AG08395 (cell line): ENCODE data around the gene THBS3.
"Not testable (repeated sequence)": the region's sequence is repeated elsewhere in the genome, so short reads cannot be mapped to it uniquely, and the experiment has no call there.

Source experiments
- DNase-seq: peaks from one replicate; pipeline ENCODE4 v3.0.0; 2012; ENCODE audit warnings: mixed read lengths, low spot score

Gene THBS3

GRCh38 chr1:155173478-155174323 is 34.0 kb downstream of the THBS3 start, which contains the start of gene TRIM46:
Gene TRIM46, plus strand, starts transcription at chr1:155173849. Its CDS starts 118 bp downstream, at chr1:155173967.
- peak; percentile 71 for DNase-seq

GRCh38 chr1:155172732-155173477 is 34.8 kb downstream of the THBS3 start, which contains the start of gene KRTCAP2:
Gene KRTCAP2, minus strand, starts transcription at chr1:155173304. Its CDS starts 80 bp downstream, at chr1:155173224.
- DNase-seq: peak; percentile 100

GRCh38 chr1:155171836-155172731 is 35.6 kb downstream of the THBS3 start:
- DNase-seq: no peak

GRCh38 chr1:155170806-155171205 is 36.9 kb downstream of the THBS3 start:
- DNase-seq: no peak

GRCh38 chr1:155170101-155170785 is 37.5 kb downstream of the THBS3 start:
- no peak for DNase-seq

- no peak for DNase-seq
Observed at GRCh38 chr1:155169541-155169940, 38.2 kb downstream of the THBS3 start.

GRCh38 chr1:155168456-155169210 is 39.1 kb downstream of the THBS3 start:
- no peak for DNase-seq

GRCh38 chr1:155168105-155168445 is 39.6 kb downstream of the THBS3 start:
- DNase-seq: not testable (repeated sequence)

- peak; percentile 79 for DNase-seq
Observed at GRCh38 chr1:155167166-155168104, 40.3 kb downstream of the THBS3 start.

GRCh38 chr1:155166471-155167165 is 41.1 kb downstream of the THBS3 start:
- no peak for DNase-seq

- DNase-seq: no peak
Observed at GRCh38 chr1:155166051-155166470, 41.6 kb downstream of the THBS3 start.

- not testable (repeated sequence) for DNase-seq
Observed at GRCh38 chr1:155164625-155165024, 43.1 kb downstream of the THBS3 start.

GRCh38 chr1:155163785-155164184 is 43.9 kb downstream of the THBS3 start:
- DNase-seq: not testable (repeated sequence)

- DNase-seq: not testable (repeated sequence)
Observed at GRCh38 chr1:155162631-155163030, 45.1 kb downstream of the THBS3 start.

- DNase-seq: no peak
Observed at GRCh38 chr1:155160128-155160527, 47.6 kb downstream of the THBS3 start.

- no peak for DNase-seq
Observed at GRCh38 chr1:155158991-155159390, 48.7 kb downstream of the THBS3 start.

- DNase-seq: not testable (repeated sequence)
Observed at GRCh38 chr1:155155996-155156643, 51.6 kb downstream of the THBS3 start.
